Measurements from ENCODE around the gene ANKRD27. TPM values are rescaled to one million over a fixed set of nuclear protein-coding genes. Genes with fewer than 3 reads are reported as not detected.

Gene ANKRD27
- total and polyA plus RNA-seq, 4 donors = 13.8 to 20.7 (median 17.9) TPM

DNA sequence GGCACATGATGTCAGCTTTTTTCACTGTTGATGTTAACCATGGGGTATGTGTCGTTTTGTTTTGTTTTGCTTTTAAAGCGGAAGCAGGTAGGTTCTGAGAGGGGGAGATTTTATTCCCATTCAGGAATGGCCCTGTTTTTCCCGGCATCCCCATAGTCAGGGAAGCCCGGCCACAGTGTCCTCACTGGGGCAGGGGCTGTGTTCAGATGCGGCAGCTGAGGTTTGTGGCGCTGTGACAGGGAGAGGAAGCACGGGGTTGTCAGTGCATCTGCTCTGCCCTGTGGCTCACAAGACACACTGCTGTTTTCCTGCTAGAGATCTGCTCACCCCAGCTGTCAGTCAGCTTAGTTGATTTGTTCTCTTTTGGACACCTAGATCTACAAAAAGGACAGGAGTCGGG, 27.6 kb downstream of the ANKRD27 start:
- Histone ChIP-seq H3K9me3 (ENCODE audit: control insufficient read depth, insufficient read depth, low read length) (no peaks in the 10 kb centered on the region), H3K27me3 (ENCODE audit: control insufficient read depth, insufficient read depth, low read length) (no peaks in the 10 kb centered on the region), H3K36me3 (ENCODE audit: control insufficient read depth, insufficient read depth, low read length) (peaks cover 51% of the 10 kb centered on the region), H3K4me1 (ENCODE audit: control insufficient read depth, insufficient read depth, low read length) (peaks cover 10% of the 10 kb centered on the region), H3K4me3 (ENCODE audit: low read depth, low read length) (no peak overlapping the region), H3K27ac (ENCODE audit: low read depth, low read length) (no peak overlapping the region)
- 84% methylated on average over 7 of the region's 8 CpGs for WGBS (ENCODE audit: insufficient coverage)
- no peak for DNase-seq (ENCODE audit: low read depth in 4 of 6, low spot score in 6 of 6)

DNA sequence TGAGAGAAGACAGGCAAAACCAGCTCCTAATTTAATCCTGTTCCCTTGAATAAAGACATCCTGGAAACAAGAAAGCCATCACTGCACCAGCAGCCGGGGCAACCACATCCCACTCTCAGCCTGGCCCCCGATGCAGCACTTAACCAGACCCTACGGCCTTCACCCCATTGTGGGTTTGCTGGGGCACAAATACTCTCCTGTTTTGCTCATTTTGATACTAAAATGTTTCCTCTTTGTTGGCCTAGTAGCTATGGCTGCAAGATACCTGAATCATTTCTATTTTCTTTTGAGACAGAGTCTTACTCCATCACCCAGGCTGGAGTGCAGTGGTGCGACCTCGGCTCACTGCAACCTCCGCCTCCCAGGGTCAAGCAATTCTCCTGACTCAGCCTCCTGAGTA, 28.4 kb downstream of the ANKRD27 start:
- Histone ChIP-seq H3K27ac (ENCODE audit: low read depth, low read length) (no peak overlapping the region), H3K4me1 (ENCODE audit: control insufficient read depth, insufficient read depth, low read length) (peaks cover 3% of the 10 kb centered on the region)
- WGBS (ENCODE audit: insufficient coverage) = 99% methylated on average over 6 of the region's 6 CpGs

DNA sequence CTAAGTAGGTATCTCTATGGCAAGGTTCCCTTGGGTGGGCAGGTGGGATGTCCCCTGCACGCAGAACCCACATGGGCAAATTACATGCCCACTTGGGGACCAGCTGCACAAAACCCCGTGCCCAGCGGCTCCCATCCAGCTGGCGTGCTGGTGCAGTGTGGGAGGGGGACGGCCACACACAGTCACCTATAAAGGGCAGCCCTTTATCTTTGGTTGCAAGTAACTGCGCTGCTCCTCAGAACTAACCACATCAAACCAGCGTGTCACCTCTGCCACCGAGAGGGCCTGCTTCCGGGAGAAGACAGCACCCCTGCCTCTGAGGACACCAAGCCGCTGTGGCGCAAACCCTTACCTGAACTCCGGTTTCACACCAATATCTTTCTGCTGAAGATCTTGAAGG, 32.2 kb downstream of the ANKRD27 start:
- peaks cover 77% of the 10 kb centered on the region for H3K36me3 ChIP-seq (ENCODE audit: control insufficient read depth, insufficient read depth, low read length)
- 100% methylated on average over 7 of the region's 12 CpGs for WGBS (ENCODE audit: insufficient coverage)
- no peak overlapping the region for H3K27ac ChIP-seq (ENCODE audit: low read depth, low read length)
- H3K4me3 ChIP-seq (ENCODE audit: low read depth, low read length) = no peak overlapping the region
- no peaks in the 10 kb centered on the region for H3K9me3 ChIP-seq (ENCODE audit: control insufficient read depth, insufficient read depth, low read length)
- H3K27me3 ChIP-seq (ENCODE audit: control insufficient read depth, insufficient read depth, low read length) = no peaks in the 10 kb centered on the region
- DNase-seq (ENCODE audit: low read depth in 4 of 6, low spot score in 6 of 6) = no peak
- no peaks in the 10 kb centered on the region for H3K4me1 ChIP-seq (ENCODE audit: control insufficient read depth, insufficient read depth, low read length)

More for the DNA sequence above, 28.4 kb downstream of the ANKRD27 start:
- H3K4me3 ChIP-seq (ENCODE audit: low read depth, low read length) = no peak overlapping the region
- H3K36me3 ChIP-seq (ENCODE audit: control insufficient read depth, insufficient read depth, low read length) = peaks cover 59% of the 10 kb centered on the region
- no peaks in the 10 kb centered on the region for H3K9me3 ChIP-seq (ENCODE audit: control insufficient read depth, insufficient read depth, low read length)
- H3K27me3 ChIP-seq (ENCODE audit: control insufficient read depth, insufficient read depth, low read length) = no peaks in the 10 kb centered on the region
- DNase-seq (ENCODE audit: low read depth in 4 of 6, low spot score in 6 of 6) = no peak

DNA sequence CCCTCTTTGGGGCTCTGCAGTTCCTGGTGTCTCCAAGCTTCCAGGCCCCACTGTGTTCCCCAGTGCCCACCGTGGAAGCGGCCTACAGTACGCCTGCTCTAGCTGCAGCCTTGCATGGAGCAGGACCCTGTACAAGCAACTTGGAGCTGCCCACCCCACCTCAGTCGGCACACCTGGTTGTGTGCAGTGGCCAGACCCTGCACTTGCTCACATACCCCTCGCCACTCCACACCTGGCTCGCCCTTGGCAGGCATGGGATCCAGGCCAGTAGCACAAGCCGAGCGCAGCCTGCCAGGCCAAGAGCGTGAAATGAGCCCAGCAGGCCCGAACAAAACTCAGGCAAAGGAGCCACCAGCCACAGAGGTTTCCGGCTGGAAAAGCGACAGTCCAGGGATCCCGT, 36.4 kb downstream of the ANKRD27 start:
- DNase-seq (ENCODE audit: low read depth in 4 of 6, low spot score in 6 of 6) = no peak
- H3K4me1 ChIP-seq (ENCODE audit: control insufficient read depth, insufficient read depth, low read length) = no peaks in the 10 kb centered on the region
- H3K36me3 ChIP-seq (ENCODE audit: control insufficient read depth, insufficient read depth, low read length) = peaks cover 72% of the 10 kb centered on the region
- 97% methylated on average over 12 of the region's 13 CpGs for WGBS (ENCODE audit: insufficient coverage)
- no peak overlapping the region for H3K4me3 ChIP-seq (ENCODE audit: low read depth, low read length)
- no peaks in the 10 kb centered on the region for H3K27me3 ChIP-seq (ENCODE audit: control insufficient read depth, insufficient read depth, low read length)
- no peaks in the 10 kb centered on the region for H3K9me3 ChIP-seq (ENCODE audit: control insufficient read depth, insufficient read depth, low read length)
- no peak overlapping the region for H3K27ac ChIP-seq (ENCODE audit: low read depth, low read length)

GRCh38 chr19:32637480-32637879, 37.5 kb downstream of the ANKRD27 start:
- Histone ChIP-seq H3K27ac (ENCODE audit: low read depth, low read length) (no peak overlapping the region), H3K36me3 (ENCODE audit: control insufficient read depth, insufficient read depth, low read length) (peaks cover 60% of the 10 kb centered on the region), H3K4me3 (ENCODE audit: low read depth, low read length) (no peak overlapping the region), H3K9me3 (ENCODE audit: control insufficient read depth, insufficient read depth, low read length) (no peaks in the 10 kb centered on the region), H3K27me3 (ENCODE audit: control insufficient read depth, insufficient read depth, low read length) (no peaks in the 10 kb centered on the region), H3K4me1 (ENCODE audit: control insufficient read depth, insufficient read depth, low read length) (no peaks in the 10 kb centered on the region)
- DNase-seq (ENCODE audit: low read depth in 4 of 6, low spot score in 6 of 6) = no peak
- WGBS (ENCODE audit: insufficient coverage) = 89% methylated on average over 14 of the region's 14 CpGs

- Histone ChIP-seq H3K4me3 (ENCODE audit: low read depth, low read length) (no peak overlapping the region), H3K27ac (ENCODE audit: low read depth, low read length) (no peak overlapping the region), H3K36me3 (ENCODE audit: control insufficient read depth, insufficient read depth, low read length) (peaks cover 61% of the 10 kb centered on the region), H3K9me3 (ENCODE audit: control insufficient read depth, insufficient read depth, low read length) (no peaks in the 10 kb centered on the region), H3K4me1 (ENCODE audit: control insufficient read depth, insufficient read depth, low read length) (no peaks in the 10 kb centered on the region), H3K27me3 (ENCODE audit: control insufficient read depth, insufficient read depth, low read length) (no peaks in the 10 kb centered on the region)
- peak in 1 of 6 donors; percentile 9 for DNase-seq (ENCODE audit: low read depth in 4 of 6, low spot score in 6 of 6)
- WGBS (ENCODE audit: insufficient coverage) = 93% methylated on average over 11 of the region's 15 CpGs
Observed at GRCh38 chr19:32631381-32631780, 43.6 kb downstream of the ANKRD27 start.

GRCh38 chr19:32630338-32630737, 44.6 kb downstream of the ANKRD27 start:
- no peaks in the 10 kb centered on the region for H3K9me3 ChIP-seq (ENCODE audit: control insufficient read depth, insufficient read depth, low read length)
- H3K27ac ChIP-seq (ENCODE audit: low read depth, low read length) = no peak overlapping the region
- H3K4me1 ChIP-seq (ENCODE audit: control insufficient read depth, insufficient read depth, low read length) = no peaks in the 10 kb centered on the region
- H3K4me3 ChIP-seq (ENCODE audit: low read depth, low read length) = no peak overlapping the region
- H3K36me3 ChIP-seq (ENCODE audit: control insufficient read depth, insufficient read depth, low read length) = peaks cover 63% of the 10 kb centered on the region
- no peak for DNase-seq (ENCODE audit: low read depth in 4 of 6, low spot score in 6 of 6)
- 92% methylated on average over 13 of the region's 14 CpGs for WGBS (ENCODE audit: insufficient coverage)
- H3K27me3 ChIP-seq (ENCODE audit: control insufficient read depth, insufficient read depth, low read length) = no peaks in the 10 kb centered on the region

DNA sequence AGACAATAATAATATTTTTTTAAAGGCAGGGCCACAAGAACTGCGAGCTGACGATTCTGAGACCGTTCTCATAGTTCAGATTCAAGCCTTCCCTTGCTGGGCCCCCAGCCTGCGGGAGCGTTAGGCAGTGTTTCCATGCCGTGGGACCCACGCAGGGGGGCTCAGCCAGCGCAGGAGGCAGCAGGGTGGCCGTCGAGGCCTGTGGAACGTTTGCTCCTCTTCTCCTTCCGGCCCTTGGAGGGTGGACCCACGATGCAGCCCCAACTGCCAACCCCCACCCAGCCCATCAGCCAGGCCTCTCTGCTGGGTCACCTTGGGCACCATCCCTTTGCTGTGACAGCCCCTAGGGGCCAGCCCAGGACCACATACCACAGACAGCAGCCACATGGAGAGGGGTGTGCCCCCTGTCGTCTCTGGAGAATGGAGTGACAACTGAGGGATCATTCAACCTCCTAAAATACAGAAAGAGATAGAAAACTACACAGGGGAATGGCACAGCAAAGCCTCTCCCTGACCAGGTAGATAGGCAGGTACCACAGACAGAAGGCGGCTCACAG, 47.2 kb downstream of the ANKRD27 start:
- no peak overlapping the region for H3K27ac ChIP-seq (ENCODE audit: low read depth, low read length)
- H3K4me3 ChIP-seq (ENCODE audit: low read depth, low read length) = no peak overlapping the region
- H3K27me3 ChIP-seq (ENCODE audit: control insufficient read depth, insufficient read depth, low read length) = no peaks in the 10 kb centered on the region
- no peak for DNase-seq (ENCODE audit: low read depth in 4 of 6, low spot score in 6 of 6)
- 81% methylated on average over 14 of the region's 15 CpGs for WGBS (ENCODE audit: insufficient coverage)
- peaks cover 85% of the 10 kb centered on the region for H3K36me3 ChIP-seq (ENCODE audit: control insufficient read depth, insufficient read depth, low read length)
- no peaks in the 10 kb centered on the region for H3K9me3 ChIP-seq (ENCODE audit: control insufficient read depth, insufficient read depth, low read length)
- H3K4me1 ChIP-seq (ENCODE audit: control insufficient read depth, insufficient read depth, low read length) = no peaks in the 10 kb centered on the region

DNA sequence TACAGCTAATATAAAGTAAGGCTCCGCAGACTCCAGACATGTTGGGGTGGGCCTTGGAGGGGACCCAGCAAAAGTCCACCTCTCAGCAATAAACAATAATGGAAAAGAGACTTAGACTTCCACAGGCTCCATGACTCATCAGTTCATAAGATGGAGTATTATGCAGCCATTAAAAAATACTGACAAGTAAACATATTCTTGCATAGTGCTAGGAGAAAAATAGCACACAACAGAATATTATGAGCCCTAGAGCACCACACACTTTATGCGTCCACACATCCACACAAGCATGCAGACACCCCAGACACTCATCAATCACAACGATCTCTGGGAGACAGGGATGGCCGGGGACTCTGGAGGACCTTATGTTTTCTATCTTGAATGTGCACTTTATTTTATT, 48.0 kb downstream of the ANKRD27 start:
- no peak for DNase-seq (ENCODE audit: low read depth in 4 of 6, low spot score in 6 of 6)
- Histone ChIP-seq H3K27me3 (ENCODE audit: control insufficient read depth, insufficient read depth, low read length) (no peaks in the 10 kb centered on the region), H3K27ac (ENCODE audit: low read depth, low read length) (no peak overlapping the region), H3K36me3 (ENCODE audit: control insufficient read depth, insufficient read depth, low read length) (peaks cover 93% of the 10 kb centered on the region), H3K9me3 (ENCODE audit: control insufficient read depth, insufficient read depth, low read length) (no peaks in the 10 kb centered on the region), H3K4me3 (ENCODE audit: low read depth, low read length) (no peak overlapping the region), H3K4me1 (ENCODE audit: control insufficient read depth, insufficient read depth, low read length) (no peaks in the 10 kb centered on the region)
- WGBS (ENCODE audit: insufficient coverage) = no CpG with 5 or more reads among the region's 4 CpGs

DNA sequence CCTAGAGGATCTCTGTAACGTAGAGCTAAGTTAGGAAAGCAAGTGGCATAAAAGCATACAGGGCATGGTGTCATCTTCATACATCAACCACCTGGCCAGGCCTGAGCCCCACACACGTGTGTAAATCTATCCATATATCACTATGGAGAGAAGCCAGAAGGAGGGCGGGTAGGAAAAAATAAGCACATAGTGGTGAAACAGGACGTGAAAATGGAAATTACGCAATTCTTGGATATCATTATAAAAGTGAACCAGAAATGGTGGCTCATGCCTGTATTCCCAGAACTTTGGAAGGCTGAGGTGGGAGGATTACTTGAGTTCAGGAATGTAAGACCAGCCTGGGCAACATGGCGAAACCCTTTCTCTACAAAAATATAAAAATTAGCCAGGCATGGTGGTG, 50.6 kb downstream of the ANKRD27 start:
- peaks cover 87% of the 10 kb centered on the region for H3K36me3 ChIP-seq (ENCODE audit: control insufficient read depth, insufficient read depth, low read length)
- WGBS (ENCODE audit: insufficient coverage) = 100% methylated on average over 2 of the region's 6 CpGs
- no peaks in the 10 kb centered on the region for H3K4me1 ChIP-seq (ENCODE audit: control insufficient read depth, insufficient read depth, low read length)
- no peaks in the 10 kb centered on the region for H3K27me3 ChIP-seq (ENCODE audit: control insufficient read depth, insufficient read depth, low read length)
- H3K27ac ChIP-seq (ENCODE audit: low read depth, low read length) = no peak overlapping the region
- DNase-seq (ENCODE audit: low read depth in 4 of 6, low spot score in 6 of 6) = no peak
- H3K4me3 ChIP-seq (ENCODE audit: low read depth, low read length) = no peak overlapping the region
- no peaks in the 10 kb centered on the region for H3K9me3 ChIP-seq (ENCODE audit: control insufficient read depth, insufficient read depth, low read length)
